GM10847 (cell line): ENCODE data around the gene GPN2.

Experiments
- POLR2A ChIP-seq: IDR thresholded peaks from 2 replicates; pipeline ENCODE4 v1.6.1; 2011; ENCODE audit not compliant: insufficient read length; ENCODE audit errors: extremely low read depth

The GPN2 gene

GRCh38 chr1:26910343-26911160 is 20.5 kb upstream of the GPN2 start:
- TF ChIP-seq POLR2A: no peak

DNA sequence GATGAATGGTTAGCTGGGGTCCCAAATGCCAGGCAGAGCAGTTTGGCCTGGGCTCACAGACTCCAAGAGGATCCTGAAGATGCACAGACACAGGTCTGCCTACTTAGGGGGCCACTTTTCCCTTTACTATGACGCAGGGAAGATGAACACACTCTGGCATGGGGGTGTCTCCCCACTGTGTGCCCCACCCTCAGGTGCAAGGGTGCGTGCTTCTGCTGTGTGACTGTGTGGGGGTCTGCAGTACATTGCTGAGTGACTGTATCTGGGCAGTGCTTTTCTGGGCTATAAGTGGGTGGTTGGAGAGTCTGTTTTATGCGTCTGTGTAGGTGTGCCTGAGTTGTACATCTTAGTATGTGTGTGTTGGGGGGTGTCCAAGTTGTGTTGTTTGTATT is 19.9 kb upstream of the GPN2 start:
- TF ChIP-seq POLR2A: no peak

DNA sequence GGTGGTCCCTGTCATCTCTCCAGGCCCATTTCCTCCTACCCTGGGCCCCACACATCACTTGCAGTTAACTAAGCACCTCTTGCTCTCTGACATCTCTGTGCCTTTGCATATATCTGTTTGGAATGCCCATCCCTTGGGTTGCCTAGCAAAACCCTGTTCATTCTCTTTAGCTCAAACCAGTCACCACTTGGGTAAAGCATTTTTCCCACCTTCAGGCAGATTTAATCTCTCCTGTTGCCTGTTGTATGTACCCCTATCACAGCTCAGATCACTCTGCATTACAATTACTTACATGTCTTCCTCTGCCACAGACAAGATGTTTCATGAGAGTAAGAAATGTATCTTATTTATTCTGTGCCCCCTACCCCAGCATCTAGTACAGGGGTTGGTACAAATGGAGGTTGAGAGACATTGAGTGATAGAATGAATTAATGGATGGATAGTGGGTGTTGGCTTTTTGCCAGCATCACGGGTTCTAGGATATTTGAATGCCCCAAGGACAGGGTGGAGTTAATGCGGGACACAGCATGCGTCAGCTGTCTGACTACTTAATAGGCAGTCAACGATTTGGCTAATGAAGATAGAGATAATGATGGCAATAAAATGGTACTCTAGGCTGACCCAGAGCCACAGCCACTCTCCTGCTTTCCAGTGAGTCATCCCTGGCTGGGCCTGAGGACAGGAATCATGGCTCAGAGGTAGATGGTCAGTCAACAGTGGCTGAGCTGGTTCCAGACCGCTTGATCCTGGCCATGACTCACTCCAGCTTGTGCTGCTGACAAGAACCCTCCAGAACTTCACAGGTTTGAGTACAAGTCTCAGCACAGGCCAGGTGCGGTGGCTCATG is 17.2 kb upstream of the GPN2 start:
- no peak for TF ChIP-seq POLR2A

DNA sequence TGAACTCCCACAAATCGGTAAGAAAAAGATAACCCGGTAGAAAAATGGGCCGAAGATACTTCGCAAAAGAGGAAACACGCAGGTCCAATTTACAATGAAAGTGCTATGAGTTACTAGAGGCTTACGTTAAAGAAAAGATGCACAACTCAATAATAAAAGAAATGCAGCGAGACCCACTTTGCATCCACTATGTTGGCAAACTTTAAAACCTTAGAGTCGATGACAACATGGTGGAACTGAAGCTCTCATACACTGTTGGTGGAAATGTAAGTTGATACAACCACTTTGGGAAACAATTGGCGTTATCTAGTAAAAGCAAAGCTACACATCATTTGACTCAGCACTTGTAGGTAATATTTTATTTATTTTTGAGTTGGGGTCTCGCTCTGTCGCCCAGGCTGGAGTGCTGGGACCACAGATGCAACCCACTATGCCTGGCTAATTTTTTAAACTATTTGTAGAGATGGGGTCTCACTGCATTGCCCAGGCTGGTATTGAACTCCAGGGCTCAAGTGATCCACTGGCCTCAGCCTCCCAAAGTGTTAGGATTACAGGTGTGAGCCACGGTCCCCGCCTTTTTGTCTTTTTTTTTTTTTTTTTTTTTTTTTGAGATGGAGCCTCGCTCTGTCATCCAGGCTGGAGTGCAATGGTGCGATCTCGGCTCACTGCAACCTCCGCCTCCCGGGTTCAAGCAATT is 10.9 kb upstream of the GPN2 start:
- no peak for TF ChIP-seq POLR2A

DNA sequence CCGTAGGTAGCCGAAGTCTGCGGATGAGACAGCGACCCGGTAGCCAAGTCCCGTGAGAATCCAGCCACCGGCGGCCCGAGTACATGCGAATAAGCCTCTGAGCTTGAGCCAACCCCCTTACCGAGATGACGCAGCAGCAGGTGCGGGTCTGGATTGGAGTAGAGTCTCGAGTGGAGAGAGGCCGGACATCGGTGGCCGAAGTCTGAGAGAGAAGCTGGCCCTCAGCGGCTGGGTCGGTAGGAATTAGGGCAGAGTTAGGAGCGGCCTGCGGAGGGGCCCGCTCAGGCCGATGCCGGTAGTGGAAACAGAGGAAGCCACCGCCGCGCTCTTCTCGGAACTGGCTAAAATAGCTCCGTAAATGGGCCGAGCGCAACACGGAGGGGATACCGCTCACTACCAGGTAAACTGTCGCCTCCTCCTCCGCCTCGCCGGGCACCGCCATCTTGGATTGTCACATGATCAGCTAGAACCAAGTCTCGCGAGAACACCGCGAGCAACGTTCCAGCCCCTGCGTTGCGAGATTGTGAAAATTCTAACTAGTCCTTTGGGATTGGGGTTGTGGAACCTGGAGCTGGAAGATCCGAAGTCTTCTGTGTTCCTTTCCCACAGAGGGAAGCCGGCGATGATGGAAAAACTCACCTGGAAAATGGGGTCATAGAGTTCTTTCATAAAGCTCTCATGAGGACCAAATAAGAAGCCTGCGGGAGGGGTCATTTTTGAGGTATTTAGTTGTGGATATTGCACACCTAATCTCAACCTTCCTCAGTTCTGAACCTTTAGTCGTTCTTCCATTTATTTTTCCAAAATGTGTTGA is 10.1 kb upstream of the GPN2 start, which contains the start of gene GPATCH3:
Gene GPATCH3 (minus strand): TSS at position 467 of the 814 bp plus-strand sequence. CDS start 25 bp downstream, at position 442.
- TF ChIP-seq POLR2A: peak; percentile 81

DNA sequence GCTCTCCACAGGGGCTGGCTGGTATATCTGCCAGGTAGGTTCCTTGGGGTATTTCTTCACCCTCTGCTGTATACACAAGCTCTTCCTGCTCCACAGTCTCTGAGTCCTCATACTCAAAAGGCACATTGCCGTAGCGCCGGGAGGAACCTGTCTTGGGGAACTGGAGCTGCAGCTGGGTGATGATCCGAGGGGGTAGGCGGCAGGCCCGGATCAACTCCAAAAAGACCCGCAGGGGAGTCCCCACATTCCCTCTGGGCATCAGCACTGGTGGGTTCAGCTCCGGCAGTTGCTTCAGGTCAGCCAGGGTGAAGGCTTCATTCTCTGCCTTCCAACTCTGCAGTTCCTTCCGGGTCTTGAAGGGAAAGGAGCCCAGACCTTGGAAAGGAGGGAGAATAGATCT is 7.3 kb upstream of the GPN2 start:
- no peak for TF ChIP-seq POLR2A

- TF ChIP-seq POLR2A: no peak
These were observed 4.2 kb upstream of the GPN2 start for GRCh38 chr1:26894263-26894662.

DNA sequence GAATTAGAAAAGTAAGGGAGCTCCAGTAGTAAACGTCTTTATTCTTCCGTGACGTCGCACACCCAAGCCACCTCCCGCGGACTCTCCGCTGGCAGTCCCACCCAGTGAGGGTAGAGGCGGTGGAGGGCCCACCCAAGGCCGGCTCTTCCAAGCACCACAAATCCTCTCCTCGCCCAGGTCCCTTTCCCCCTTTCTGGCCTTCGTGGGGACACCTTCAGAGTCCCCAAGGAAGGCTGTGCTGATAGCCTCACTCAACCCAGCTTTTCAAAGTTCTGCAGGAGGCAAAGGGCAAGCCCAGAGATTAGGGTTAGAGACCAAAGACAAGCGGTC is 349 bp upstream of the GPN2 start:
- TF ChIP-seq POLR2A: no peak

DNA sequence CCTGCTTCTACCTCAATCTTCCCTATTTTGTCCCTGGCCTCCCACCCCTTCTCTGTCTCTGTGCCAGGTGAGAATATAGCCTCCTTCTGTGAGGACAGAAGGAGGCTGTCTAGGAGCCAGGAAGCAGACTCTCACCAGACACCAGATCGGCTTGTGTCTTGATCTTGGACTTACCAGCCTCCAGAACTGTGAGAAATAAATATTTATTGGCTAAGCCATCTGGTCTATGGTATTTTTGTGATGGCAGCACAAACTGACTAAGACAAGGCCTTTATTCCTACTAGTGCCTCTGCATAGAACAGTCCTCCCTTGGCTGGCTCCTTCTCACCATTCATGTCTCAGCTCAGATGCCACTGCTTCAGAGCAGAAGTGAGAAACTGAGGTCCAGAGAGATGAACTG is 1.9 kb downstream of the GPN2 start:
- no peak for TF ChIP-seq POLR2A

DNA sequence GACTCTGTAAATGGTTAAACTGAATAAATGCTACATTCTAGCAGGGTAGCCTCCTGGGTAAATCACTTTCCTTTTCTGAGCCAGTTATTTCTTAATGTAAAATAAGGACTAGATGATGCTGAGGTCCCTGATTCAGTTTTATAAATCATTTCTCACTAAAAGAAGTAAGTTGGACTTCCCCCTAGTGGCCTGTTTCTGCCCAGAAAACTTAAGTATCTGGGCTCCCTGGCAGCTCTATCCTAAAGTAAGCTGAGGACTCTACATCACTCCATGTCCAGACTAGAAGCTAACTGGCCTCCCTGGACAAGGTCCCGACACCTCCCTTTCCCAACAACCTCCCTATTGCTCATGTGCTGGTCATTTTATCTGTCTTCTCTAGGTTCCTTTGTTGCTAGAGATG is 3.0 kb downstream of the GPN2 start:
- TF ChIP-seq POLR2A: no peak

DNA sequence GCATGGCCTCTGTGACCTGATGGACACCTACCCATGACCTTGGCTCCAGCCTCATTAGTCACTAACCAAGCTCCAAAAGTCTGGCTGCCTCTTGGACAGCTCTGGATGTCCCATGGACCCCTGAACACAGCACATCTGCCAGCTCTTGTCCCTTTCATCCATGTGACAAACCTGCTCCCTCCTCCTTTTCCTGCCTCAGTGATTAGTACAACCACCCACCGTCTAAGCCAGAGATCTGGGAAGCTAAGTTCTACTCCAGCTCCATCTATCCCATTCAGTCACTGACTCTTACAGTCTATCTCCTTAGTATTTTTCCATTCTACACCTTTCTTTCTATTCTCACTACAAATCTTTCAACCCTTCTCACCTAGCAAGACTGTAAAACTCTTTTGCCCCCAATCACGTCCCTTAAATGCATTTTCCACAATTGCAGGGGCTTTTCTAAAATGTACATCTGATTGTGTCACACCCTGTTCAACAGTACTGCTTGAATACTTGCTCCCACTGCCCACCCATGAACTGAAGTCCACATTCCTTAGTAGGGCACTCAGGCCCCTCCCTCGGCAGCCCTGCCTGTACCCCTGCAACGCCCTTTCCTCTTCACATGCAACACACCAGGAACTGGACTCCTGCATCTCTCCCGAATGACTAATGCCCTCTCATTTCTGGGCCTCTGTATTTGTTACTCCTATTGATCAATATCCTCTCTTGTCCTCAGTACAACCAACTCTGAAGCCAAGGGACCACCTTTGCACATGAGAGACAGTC is 7.2 kb downstream of the GPN2 start:
- no peak for TF ChIP-seq POLR2A

DNA sequence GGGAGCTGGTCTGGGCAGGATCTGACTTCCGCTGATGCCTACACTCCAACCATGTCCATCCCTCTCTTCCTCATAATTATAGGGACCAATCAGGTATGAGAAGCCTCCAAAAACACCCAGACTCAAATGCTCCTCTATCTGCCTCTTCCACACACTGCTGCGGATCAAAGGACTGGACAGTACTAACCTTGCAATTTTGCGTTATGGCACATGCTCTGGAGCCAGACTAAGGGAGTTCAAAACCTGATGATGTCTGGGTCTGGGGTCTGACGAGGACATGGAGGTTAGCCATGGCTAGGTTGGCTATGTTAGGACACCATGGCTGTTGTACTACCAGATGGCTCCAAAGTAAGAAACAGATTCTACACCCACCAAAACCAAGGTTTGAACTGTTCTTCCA is 10.3 kb downstream of the GPN2 start:
- no peak for TF ChIP-seq POLR2A

GRCh38 chr1:26877326-26877725 is 12.8 kb downstream of the GPN2 start:
- no peak for TF ChIP-seq POLR2A

DNA sequence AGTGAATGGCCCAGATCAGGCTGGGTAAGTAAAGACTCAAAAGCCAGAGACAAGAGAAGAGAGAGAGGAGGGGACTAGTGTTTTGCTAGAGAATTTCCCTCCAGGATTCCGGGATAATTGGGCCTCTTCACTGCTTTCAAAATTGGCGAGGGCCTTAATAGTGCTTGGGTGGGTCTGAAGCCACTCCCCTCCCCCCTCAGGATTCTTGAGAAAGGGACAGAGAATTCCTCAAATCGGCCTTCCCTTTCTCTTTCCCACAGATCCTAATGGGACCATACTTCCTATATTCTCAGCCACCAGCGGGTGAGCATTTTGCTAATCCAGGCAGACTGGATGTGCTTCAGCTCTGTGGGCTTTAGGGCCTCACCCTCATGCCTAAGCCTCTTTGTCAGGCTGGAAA is 15.2 kb downstream of the GPN2 start:
- TF ChIP-seq POLR2A: no peak

GRCh38 chr1:26864610-26865480 is 25.2 kb downstream of the GPN2 start:
- TF ChIP-seq POLR2A: peak; percentile 97
